ENCODE data around the gene PIGA.

- no peak for TF ChIP-seq CTCF (IDR thresholded peaks at IDR 0.05)
- peak; percentile 90 to 98 for TF ChIP-seq POLR2AphosphoS5 (IDR thresholded peaks at IDR 0.05)
- TF ChIP-seq POLR2A (IDR thresholded peaks at IDR 0.05; ENCODE audit: low read depth), result peak; percentile 86
Measured at GRCh38 chrX:15335135-15336022, at the start of gene PIGA.

All from esophagus muscularis mucosa (tissue), 3 donors.